GM19240 (cell line): Measurements from ENCODE around the gene PLCB1.

Source experiments
- DNase-seq: peaks from one replicate; pipeline ENCODE4 v3.0.0; 2011; ENCODE audit warnings: low spot score; ENCODE audit not compliant: insufficient read length

The PLCB1 gene

DNA sequence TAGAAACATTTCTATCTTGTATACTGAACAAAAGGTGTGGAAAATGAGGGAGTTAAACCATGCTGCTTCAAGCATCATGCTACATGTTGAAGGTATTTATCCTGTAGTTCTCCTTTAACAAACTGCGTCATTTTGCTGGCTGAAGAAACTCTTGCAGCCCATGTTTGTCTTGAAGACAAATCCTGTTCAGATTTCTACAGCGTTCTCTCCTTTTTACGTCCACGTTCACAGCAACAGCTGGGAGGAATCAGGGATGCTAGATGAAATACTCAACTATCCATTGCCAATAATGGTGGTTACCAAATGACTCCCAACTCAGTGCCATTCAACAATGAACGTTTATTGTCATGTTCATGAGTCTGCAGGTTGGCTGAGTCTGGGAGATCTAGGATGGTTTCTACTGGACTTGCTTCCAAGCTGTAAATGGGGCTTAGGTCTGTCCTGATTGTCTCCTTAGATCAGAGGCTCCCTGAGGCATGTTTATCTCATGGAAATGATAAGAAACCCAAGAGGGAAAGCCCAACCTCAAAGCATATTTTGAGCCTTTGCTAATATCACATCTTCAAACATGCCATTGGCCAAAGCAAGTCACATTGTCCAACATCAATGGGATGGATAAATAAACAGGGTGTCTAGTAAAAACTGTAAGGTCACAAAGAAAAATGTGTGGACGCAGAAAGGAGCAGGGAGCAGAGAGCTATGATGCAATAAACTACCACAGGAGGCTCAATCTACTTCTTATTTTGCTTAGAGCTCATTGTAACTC, 2.7 kb upstream of the PLCB1 start:
- DNase-seq = no peak

DNA sequence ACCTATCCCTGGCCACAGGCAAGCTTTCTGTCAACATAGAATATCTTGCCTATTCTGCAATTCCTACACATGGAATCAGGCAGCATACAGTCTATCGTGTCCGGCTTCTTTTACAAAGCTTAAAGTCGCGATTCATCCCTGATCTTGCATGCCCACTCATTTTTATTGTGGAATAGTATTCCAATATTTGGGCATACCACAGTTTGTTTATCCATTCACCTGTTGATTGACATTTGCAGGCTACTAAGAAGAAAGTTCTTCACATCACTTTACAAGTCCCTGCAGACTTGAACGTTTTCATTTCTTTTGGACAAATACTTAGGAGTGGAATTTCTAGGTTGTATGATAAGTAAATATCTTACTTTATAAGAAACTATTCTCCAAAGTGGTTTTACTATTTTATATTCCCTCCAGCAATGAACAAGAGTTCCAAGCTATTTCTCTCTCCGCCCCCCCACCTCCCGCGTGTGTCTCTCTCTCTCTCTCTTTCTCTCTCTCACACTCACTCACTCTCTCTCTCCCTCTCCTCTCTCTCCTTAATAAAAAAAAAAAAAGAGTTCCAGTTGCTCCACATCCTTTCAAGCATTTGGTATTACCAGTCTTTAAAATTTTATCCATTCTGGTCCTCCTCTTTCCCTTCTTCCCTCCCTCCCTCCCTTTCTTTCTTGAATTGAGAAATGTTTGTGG, 1.1 kb upstream of the PLCB1 start:
- no peak for DNase-seq

DNA sequence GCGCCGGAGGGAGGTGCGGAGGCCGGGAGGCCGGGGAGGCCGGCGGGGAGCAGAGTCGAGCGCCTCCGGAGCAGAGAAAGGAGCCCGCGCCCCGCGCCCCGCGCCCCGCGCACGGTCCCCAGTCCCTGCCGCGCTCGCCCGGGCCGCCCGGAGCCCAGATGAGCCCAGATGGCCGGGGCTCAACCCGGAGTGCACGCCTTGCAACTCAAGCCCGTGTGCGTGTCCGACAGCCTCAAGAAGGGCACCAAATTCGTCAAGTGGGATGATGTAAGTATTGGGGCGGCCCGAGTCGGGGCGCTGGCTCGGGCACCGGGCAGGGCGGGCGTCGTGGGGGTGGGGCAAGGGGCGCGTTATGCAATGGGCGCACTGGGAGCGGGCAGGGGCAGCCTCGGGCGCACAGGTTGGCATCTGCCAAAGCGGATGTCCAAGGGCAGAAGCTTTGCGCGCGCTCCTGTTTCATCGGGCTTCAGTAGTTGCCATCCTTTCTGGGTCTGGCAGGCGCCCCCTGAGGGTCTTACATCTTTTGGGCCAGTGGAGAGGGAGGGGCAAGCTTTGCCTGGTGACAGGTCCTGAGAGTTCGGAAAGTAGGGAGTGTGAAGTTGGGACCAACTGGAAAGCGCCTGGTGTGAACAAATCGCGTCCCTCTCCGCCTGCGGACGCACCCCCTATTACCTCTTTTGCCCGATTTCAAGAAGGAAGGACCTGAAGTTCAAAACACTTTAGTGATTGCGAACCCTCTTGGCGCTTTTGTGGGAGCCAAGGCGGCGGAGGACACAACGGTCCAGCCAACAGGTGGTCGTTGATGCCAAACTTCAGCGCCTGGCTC, 631 bp downstream of the PLCB1 start:
- no peak for DNase-seq

DNA sequence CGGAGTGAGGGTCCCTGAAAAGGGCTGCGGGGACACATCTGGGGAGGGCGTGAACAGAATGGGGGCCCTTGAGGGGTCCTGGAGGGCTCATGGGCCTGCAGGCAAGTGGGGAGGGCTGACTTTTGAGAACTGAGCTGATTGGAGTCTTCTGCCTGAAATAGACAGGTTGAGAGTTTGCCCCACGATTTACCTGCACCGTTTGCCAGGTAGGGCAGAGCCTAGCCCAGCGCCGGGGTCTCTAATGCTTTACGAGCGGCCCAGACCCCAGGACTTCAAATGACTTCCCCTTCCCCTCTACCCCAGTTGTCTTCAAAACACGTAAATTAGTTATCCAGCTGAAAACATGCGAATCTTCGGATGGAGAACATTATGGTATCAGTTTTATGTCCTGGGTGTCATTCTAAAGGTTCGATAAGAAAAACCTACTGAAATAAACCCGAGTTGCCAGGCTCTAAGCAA, 1.3 kb downstream of the PLCB1 start:
- DNase-seq = no peak

DNA sequence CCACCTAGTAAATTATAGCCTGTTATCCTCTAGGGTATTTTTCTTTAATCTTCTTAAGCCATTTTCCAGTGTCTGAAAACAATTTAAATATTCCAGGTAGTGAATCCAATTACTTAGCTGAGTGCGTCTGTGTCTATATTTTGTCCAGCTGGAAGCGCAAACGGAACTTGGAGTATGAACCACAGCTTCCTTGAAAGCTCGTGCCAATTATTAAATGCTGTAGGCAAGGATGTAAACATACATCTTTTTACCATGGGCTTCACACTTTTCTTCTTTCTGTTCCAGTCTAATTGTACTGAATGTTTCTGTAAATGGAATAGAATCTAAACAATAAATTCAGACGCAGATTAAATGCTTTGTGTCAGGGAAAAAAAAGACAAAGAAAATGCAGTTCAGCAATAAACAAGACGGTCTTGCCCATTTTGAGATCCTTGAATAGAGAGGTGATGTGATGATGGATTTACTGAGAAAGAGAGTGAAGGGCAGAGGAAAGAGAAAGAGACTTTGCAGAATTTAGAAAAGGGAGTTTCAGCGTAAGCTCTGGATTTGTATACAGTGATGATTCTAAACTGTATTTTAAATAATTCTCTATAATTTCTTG, 1.9 kb downstream of the PLCB1 start:
- DNase-seq = no peak

DNA sequence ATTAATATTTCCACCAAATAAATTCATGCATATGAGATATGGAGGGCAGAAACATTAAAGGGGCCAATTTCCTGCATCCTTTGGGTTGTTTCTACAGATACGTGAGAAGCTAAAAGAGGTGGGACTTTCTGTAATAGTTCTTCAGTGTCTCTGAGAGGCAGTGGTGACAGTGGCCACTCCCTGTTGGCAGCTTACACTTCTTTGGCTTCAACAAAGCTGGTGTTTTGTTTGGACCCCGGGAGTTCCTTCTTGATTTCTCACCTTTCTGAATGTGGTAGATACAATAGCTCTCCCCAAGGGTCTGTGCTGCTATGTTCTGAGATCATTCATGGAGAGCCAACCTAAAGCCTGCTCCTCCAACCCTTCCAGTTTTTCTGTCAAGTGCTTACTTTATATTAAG, 7.8 kb downstream of the PLCB1 start:
- no peak for DNase-seq

DNA sequence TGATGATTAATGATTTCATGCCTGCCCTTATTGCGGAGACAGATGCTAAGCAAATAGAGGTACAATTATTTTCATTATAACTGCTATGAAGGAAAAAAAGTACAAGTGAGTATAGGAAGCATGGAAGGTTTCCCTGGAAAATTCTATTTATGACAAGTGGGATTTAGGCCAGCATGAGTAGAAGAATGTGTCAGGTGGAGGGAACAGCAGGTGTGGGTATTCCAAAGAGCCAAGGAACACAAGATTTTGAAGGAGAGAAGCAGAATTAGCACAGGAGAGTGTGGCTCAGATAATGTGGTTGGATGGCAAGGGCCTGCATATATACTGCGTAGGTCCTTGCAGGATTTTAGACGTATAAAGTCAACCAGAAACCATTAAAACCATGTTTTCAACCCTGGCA, 11.4 kb downstream of the PLCB1 start:
- DNase-seq = no peak

DNA sequence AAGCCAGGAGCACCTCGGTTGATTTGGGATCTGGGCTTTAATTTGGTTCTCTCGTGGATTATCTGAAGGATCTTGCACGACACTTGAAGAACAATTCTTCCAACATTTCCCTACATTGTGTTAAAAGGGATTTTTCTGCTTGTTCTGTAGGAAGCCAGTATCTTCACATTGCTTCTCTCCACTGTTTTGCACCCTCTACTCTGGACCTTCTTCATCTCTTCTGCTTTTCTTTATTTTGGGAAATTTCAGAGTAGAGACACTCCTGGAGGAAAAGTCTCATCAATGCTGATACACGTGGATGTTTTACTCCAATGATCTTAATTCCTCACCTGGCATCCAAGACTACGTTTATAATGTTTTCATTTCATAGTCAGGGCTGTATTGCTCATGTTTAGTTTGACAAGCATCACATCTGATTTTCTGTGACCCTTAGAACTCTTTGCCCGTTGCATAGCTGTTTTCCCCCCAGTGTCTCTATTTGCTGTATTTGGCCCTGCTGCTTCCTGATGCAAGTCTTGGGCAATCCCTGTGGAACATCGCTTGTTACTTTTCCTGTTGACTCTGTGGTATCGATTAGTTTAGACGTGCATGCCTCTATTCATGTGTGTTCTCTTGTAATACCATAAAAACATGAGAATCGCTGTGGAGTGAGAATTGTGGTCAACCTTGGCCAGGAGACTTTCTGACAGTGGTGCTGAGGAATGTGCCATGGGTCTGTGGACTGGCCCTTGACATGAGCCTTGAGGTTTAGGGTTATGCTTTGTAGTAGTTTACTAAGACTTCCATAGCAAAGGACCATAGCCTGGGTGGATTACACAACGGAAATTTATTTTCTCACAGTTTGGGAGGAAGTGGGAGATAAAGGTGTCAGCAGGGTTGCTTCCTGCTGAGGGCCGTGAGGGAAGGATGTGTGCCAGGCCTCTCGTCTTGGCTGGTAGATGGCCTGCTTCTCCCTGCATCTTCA, 12.5 kb downstream of the PLCB1 start:
- no peak for DNase-seq

DNA sequence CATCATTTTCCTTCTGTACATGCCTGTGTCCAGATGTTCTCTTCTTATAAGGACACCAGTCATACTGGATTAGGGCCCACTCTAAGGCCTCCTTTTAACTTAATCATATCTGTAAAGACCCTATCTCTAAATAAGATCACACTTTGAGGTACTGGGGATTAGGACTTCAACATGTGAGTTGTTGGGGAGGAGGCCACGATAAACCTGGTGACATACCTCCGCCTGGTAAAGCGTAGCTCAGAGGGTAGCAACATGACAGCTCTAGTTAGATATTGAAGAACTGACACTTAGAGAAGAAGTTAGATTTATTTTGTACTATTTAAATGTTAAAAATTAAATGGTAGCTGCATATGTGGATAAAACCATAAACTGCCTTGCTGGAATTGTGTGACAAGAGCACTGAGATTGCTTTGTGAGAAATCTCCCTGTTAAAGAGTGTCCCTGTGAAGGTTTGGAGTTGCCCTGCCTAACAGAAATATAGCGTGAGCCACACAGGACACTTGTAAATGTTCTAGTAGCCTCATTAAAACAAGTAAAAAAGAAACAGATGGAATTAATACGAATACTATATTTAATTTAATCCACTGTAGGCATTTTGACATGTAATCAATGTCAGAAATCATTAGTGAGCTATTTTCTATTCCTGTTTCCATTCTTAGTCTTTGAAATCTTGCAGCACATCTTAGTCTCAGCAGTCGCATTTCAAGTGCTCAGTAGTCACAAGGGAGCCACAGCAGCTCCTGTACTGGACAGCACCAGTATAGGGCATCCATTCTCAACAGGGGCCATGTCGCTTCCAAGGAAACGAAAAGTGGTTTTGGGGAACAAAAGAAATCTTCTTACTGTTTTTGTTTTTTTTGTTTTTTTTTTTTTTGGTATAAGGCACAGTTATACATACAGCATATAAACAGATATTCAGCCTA, 13.4 kb downstream of the PLCB1 start:
- DNase-seq = no peak

DNA sequence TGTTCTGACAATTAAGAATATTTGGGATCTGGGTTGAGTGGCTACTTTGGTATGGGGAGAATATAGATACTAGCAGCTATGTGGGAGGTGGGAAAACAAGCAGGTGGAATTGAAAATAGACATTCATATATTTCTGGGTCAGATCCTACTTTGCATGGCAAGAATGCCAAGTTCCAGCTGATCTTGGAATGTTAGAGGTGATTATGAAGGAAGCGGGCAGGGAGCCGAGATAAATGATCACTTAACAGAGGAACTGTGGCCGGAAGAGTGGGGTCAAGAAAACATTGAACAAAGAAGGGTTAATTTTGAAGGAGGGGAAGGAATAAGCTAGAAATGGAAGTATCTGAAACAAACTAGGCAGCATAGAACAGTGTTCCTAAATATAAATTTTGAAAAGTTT, 15.4 kb downstream of the PLCB1 start:
- DNase-seq = no peak

DNA sequence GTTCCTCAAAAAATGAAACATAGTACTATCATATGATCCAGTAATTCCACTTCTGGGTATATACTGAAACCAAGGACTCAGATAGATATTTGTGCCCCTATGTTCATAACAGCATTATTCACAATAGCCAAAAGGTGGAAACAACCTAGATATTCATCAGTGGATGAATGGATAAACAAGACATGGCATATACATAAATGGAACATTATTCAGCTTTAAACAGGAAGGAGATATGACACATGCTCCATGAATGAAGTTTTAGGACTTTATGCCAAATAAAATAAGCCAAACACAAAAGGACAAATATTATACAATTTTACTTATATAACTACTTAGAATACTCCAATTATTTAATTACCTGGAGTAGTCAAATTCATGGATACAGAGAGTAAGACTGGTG, 16.4 kb downstream of the PLCB1 start:
- no peak for DNase-seq

DNA sequence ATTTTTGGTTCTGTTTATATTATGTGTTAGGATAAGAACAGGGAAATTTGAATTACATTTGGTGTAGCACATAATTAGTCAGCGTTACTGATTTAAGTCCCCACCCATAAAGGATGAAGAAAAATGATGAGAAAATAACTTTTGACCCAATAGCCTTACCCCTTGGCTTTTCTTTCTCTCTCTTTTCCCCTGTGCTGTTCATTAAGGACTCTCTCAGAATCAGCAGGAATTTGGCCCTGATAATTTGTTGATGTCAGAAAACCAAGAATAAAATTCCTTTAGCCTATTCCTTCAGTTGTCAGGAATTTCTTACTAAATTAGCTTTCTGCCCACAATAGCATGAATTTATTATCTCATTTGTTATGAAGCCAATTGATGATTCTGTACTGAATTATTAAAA, 18.5 kb downstream of the PLCB1 start:
- no peak for DNase-seq

DNA sequence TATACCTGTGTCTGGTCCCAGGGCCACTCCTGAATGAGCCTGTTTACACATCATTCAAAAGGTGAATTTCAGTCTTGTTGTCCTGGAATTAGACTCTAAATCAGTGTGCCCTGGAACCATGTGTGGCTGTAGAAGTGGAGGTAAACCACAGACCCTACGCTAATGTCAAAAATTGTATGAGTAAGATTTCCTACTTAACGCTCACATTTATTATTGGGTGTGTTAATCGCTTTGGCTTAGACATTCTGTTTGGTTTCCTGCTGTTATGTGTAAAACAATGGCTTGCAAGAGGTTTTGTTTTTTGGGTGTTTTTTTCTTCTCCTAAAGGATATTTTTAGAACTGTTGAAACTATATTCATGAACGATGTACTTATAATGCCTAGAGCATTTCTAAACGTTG, 19.3 kb downstream of the PLCB1 start:
- no peak for DNase-seq

DNA sequence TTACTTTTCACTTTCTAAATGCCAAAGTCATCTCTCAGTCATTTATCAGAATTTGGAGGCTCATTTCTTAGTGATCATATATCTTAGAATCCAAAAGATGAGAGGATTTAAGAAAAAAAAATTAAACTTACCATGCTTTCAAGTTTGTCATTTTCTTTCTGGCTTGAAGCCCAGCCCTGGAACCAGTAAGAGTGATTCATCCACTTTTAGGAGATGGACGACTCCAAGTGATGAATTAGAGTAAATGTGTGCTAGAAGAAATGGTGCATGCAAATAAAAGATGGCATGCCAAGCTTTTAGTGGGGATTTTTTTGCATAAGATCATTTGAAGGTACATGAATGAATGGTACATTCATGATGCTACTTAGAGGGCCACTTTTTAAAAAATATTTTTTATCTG, 20.1 kb downstream of the PLCB1 start:
- no peak for DNase-seq

DNA sequence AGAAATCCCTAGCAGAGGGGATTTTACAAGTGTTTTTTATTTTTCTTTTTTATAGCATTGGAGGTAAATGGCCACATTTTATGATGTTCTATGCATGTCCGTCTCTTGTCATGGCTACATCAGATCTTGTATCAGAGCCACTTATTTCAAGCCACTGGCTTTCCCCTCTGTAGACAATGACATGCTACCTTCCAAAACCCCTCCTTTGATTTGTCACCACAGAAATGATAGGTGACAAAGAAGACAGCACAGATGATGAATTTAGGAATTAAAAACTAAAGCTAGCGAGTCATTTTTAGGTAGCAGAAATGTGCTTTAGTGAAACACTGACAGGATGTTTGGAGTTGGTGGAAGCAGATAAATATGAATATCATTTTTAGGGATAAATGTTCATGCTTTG, 20.8 kb downstream of the PLCB1 start:
- DNase-seq = no peak

DNA sequence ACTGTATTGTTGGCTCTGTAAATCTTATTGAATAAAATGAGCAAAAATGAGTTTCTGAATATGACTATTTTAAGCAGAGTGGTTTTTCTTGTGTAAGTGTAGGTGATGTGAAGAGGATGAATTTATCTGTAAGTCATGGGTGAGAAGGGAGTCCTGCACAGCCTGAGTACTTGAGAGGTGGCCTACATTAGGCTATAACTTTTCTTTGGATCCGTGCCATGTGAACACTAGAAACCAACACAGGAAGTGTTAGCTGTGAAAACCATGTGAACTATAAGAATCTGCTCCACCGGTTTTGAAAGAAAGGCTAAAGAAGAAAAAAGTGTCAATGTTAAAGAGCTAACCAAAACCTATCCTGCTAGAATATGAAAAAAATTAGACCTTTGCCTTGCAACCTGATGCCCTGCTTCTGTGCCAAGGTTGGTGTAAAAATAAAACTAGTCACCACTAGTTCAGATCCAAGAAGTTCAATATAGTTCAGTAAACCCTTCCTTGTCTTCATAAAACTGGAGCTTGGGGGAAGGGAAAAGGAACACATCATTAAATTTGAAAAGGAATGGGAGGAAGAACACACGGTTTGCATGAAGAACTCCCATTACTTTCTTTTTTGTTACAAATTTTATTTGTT, 21.3 kb downstream of the PLCB1 start:
- no peak for DNase-seq

DNA sequence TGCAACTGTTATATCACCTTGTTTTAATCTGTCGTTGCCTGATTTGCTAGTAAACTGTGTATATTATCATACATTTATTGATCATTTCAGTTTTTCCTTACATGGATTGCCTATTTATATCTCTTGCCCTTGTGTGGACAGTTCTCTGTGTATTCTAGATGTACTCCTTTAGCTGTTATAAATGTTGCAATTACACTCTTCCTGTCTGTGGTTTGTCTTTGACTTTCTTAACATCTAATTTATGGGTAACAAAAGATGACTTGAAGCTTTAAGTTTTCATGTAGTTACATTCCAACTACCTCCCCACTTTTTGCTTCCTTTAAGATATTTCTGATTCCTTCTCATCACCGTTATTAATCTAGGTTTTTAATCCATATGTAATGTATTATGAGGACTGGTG, 22.6 kb downstream of the PLCB1 start:
- no peak for DNase-seq

DNA sequence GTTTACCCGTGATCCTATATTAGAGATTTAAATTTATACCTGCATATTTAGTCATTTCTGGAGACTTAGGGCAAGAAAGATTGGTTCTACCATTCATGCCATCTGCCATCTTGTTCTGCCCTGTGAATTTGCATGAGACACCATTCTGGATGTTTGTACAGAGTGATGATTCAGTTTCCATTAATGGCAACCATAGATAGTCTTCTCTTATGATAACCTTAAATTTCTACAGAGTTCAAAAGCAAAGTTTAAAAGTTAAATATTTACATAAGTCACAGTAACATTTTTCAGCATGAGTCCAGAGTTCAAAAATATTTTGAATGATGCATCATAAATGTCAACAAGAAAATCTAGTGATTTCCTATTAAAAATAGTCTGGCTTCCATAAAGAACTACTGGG, 23.2 kb downstream of the PLCB1 start:
- DNase-seq = no peak

DNA sequence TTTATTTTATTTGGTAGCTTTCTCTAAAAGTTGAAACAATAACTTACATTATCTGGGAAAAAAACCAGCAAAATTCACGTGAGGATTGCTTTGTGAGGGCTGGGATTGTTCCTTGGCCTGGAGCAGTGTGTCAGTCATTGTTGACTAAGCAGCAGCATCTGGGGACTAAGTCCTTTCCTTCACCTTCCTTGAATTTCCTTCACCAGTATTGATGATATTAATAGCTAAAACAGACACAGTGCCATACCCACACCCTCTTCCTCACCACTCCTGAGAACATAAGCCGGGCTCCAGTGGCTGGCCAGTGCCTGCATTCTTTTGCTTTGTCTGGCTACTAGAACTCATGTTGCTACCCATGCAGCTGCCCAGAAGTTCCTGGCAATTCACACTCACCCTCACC, 23.7 kb downstream of the PLCB1 start:
- DNase-seq = no peak
